GM15510 (cell line): ENCODE measurements around the gene TELO2.

Source experiments
- POLR2A ChIP-seq: IDR thresholded peaks from 3 replicates; pipeline ENCODE4 v1.6.1; 2011; ENCODE audit warnings: borderline replicate concordance; ENCODE audit not compliant: insufficient read length; ENCODE audit errors: extremely low read depth

TELO2 gene

GRCh38 chr16:1511662-1512569 lies 18.8 kb downstream of the TELO2 start:
- no peak for TF ChIP-seq POLR2A

- no peak for TF ChIP-seq POLR2A
These were observed 19.6 kb downstream of the TELO2 start for GRCh38 chr16:1512774-1513173.

GRCh38 chr16:1514507-1514906 lies 21.3 kb downstream of the TELO2 start:
- TF ChIP-seq POLR2A = no peak

GRCh38 chr16:1518626-1519135 lies 25.5 kb downstream of the TELO2 start:
- no peak for TF ChIP-seq POLR2A

GRCh38 chr16:1519831-1520230 lies 26.7 kb downstream of the TELO2 start:
- no peak for TF ChIP-seq POLR2A

GRCh38 chr16:1520461-1520860 lies 27.3 kb downstream of the TELO2 start:
- TF ChIP-seq POLR2A = no peak

- no peak for TF ChIP-seq POLR2A
These were observed 30.6 kb downstream of the TELO2 start for GRCh38 chr16:1523581-1524245.

GRCh38 chr16:1524366-1524765 lies 31.2 kb downstream of the TELO2 start:
- no peak for TF ChIP-seq POLR2A

GRCh38 chr16:1525871-1526607 lies 32.9 kb downstream of the TELO2 start:
- no peak for TF ChIP-seq POLR2A

GRCh38 chr16:1526608-1527555 lies 33.7 kb downstream of the TELO2 start:
- no peak for TF ChIP-seq POLR2A

- TF ChIP-seq POLR2A = no peak
These were observed 35.0 kb downstream of the TELO2 start for GRCh38 chr16:1527836-1528811.

GRCh38 chr16:1528921-1529537 lies 35.9 kb downstream of the TELO2 start:
- TF ChIP-seq POLR2A = no peak

- TF ChIP-seq POLR2A = no peak
These were observed 37.3 kb downstream of the TELO2 start for GRCh38 chr16:1530349-1530882.
